ENCODE measurements around the gene ARID4A. TPM values are rescaled to one million over a fixed set of nuclear protein-coding genes. Genes with fewer than 3 reads are reported as not detected.
"Not testable (repeated sequence)": the region's sequence is repeated elsewhere in the genome, so short reads cannot be mapped to it uniquely, and the experiment has no call there.

Gene ARID4A
- polyA plus RNA-seq, 2 donors = 4.2 to 7.1 TPM

GRCh38 chr14:58305730-58306129 lies 7.4 kb downstream of the ARID4A start:
- Histone ChIP-seq H3K9me3 (ENCODE audit: control insufficient read depth in 2 of 2, insufficient read depth in 1 of 2, low read depth in 1 of 2, low read length in 1 of 2) (no peaks in the 10 kb centered on the region), H3K4me1 (ENCODE audit: control insufficient read depth in 2 of 2, insufficient read depth in 2 of 2, low read length in 1 of 2) (no peaks in the 10 kb centered on the region), H3K27ac (ENCODE audit: low read depth in 2 of 2, low read length in 1 of 2) (no peak overlapping the region), H3K27me3 (ENCODE audit: control insufficient read depth in 1 of 2, insufficient read depth in 2 of 2, low read length in 2 of 2) (no peaks in the 10 kb centered on the region), H3K4me3 (ENCODE audit: low read depth in 1 of 2, low read length in 2 of 2) (no peak overlapping the region), H3K36me3 (ENCODE audit: control insufficient read depth in 2 of 2, insufficient read depth in 2 of 2, low read length in 1 of 2) (peaks cover 2 to 5% of the 10 kb centered on the region in 2 donors)
- 79 to 80% methylated on average over 2 of the region's 2 CpGs for WGBS, 2 donors

- H3K36me3 ChIP-seq (ENCODE audit: control insufficient read depth in 2 of 2, insufficient read depth in 2 of 2, low read length in 1 of 2) = peaks cover 2 to 5% of the 10 kb centered on the region in 2 donors
- H3K4me1 ChIP-seq (ENCODE audit: control insufficient read depth in 2 of 2, insufficient read depth in 2 of 2, low read length in 1 of 2) = no peaks in the 10 kb centered on the region
- H3K27ac ChIP-seq (ENCODE audit: low read depth in 2 of 2, low read length in 1 of 2) = no peak overlapping the region
- no peaks in the 10 kb centered on the region for H3K9me3 ChIP-seq (ENCODE audit: control insufficient read depth in 2 of 2, insufficient read depth in 1 of 2, low read depth in 1 of 2, low read length in 1 of 2)
- no peaks in the 10 kb centered on the region for H3K27me3 ChIP-seq (ENCODE audit: control insufficient read depth in 1 of 2, insufficient read depth in 2 of 2, low read length in 2 of 2)
- WGBS, 2 donors = 81 to 90% methylated on average over 8 of the region's 8 CpGs
- no peak overlapping the region for H3K4me3 ChIP-seq (ENCODE audit: low read depth in 1 of 2, low read length in 2 of 2)
Observed at GRCh38 chr14:58307597-58308316, 9.4 kb downstream of the ARID4A start.

- no peak overlapping the region for H3K4me3 ChIP-seq (ENCODE audit: low read depth in 1 of 2, low read length in 2 of 2)
- H3K27ac ChIP-seq (ENCODE audit: low read depth in 2 of 2, low read length in 1 of 2) = no peak overlapping the region
- WGBS, 2 donors = 85 to 87% methylated on average over 2 of the region's 2 CpGs
- no peaks in the 10 kb centered on the region for H3K27me3 ChIP-seq (ENCODE audit: control insufficient read depth in 1 of 2, insufficient read depth in 2 of 2, low read length in 2 of 2)
- H3K9me3 ChIP-seq (ENCODE audit: control insufficient read depth in 2 of 2, insufficient read depth in 1 of 2, low read depth in 1 of 2, low read length in 1 of 2) = no peaks in the 10 kb centered on the region
- H3K4me1 ChIP-seq (ENCODE audit: control insufficient read depth in 2 of 2, insufficient read depth in 2 of 2, low read length in 1 of 2) = no peaks in the 10 kb centered on the region
- peaks cover 0 to 7% of the 10 kb centered on the region in 2 donors for H3K36me3 ChIP-seq (ENCODE audit: control insufficient read depth in 2 of 2, insufficient read depth in 2 of 2, low read length in 1 of 2)
Observed at GRCh38 chr14:58309086-58309485, 10.7 kb downstream of the ARID4A start.

- 62 to 69% methylated on average over 1 of the region's 1 CpG for WGBS, 2 donors
- no peaks in the 10 kb centered on the region for H3K9me3 ChIP-seq (ENCODE audit: control insufficient read depth in 2 of 2, insufficient read depth in 1 of 2, low read depth in 1 of 2, low read length in 1 of 2)
- H3K4me3 ChIP-seq (ENCODE audit: low read depth in 1 of 2, low read length in 2 of 2) = no peak overlapping the region
- peaks cover 0 to 4% of the 10 kb centered on the region in 2 donors for H3K36me3 ChIP-seq (ENCODE audit: control insufficient read depth in 2 of 2, insufficient read depth in 2 of 2, low read length in 1 of 2)
- H3K27ac ChIP-seq (ENCODE audit: low read depth in 2 of 2, low read length in 1 of 2) = no peak overlapping the region
- H3K27me3 ChIP-seq (ENCODE audit: control insufficient read depth in 1 of 2, insufficient read depth in 2 of 2, low read length in 2 of 2) = no peaks in the 10 kb centered on the region
- H3K4me1 ChIP-seq (ENCODE audit: control insufficient read depth in 2 of 2, insufficient read depth in 2 of 2, low read length in 1 of 2) = no peaks in the 10 kb centered on the region
Observed at GRCh38 chr14:58313699-58314098, 15.3 kb downstream of the ARID4A start.

GRCh38 chr14:58315606-58316005 lies 17.3 kb downstream of the ARID4A start:
- Histone ChIP-seq H3K27me3 (ENCODE audit: control insufficient read depth in 1 of 2, insufficient read depth in 2 of 2, low read length in 2 of 2) (no peaks in the 10 kb centered on the region), H3K36me3 (ENCODE audit: control insufficient read depth in 2 of 2, insufficient read depth in 2 of 2, low read length in 1 of 2) (peaks cover 0 to 4% of the 10 kb centered on the region in 2 donors), H3K4me3 (ENCODE audit: low read depth in 1 of 2, low read length in 2 of 2) (no peak overlapping the region), H3K4me1 (ENCODE audit: control insufficient read depth in 2 of 2, insufficient read depth in 2 of 2, low read length in 1 of 2) (no peaks in the 10 kb centered on the region), H3K9me3 (ENCODE audit: control insufficient read depth in 2 of 2, insufficient read depth in 1 of 2, low read depth in 1 of 2, low read length in 1 of 2) (no peaks in the 10 kb centered on the region), H3K27ac (ENCODE audit: low read depth in 2 of 2, low read length in 1 of 2) (no peak overlapping the region)
- 60 to 78% methylated on average over 1 of the region's 1 CpG for WGBS, 2 donors

- no peaks in the 10 kb centered on the region for H3K9me3 ChIP-seq (ENCODE audit: control insufficient read depth in 2 of 2, insufficient read depth in 1 of 2, low read depth in 1 of 2, low read length in 1 of 2)
- H3K27me3 ChIP-seq (ENCODE audit: control insufficient read depth in 1 of 2, insufficient read depth in 2 of 2, low read length in 2 of 2) = no peaks in the 10 kb centered on the region
- no peak overlapping the region for H3K27ac ChIP-seq (ENCODE audit: low read depth in 2 of 2, low read length in 1 of 2)
- no peak overlapping the region for H3K4me3 ChIP-seq (ENCODE audit: low read depth in 1 of 2, low read length in 2 of 2)
- H3K36me3 ChIP-seq (ENCODE audit: control insufficient read depth in 2 of 2, insufficient read depth in 2 of 2, low read length in 1 of 2) = peaks cover 0 to 10% of the 10 kb centered on the region in 2 donors
- 50 to 53% methylated on average over 1 of the region's 1 CpG for WGBS, 2 donors
- H3K4me1 ChIP-seq (ENCODE audit: control insufficient read depth in 2 of 2, insufficient read depth in 2 of 2, low read length in 1 of 2) = no peaks in the 10 kb centered on the region
Observed at GRCh38 chr14:58327019-58327418, 28.7 kb downstream of the ARID4A start.

- Histone ChIP-seq H3K36me3 (ENCODE audit: control insufficient read depth in 2 of 2, insufficient read depth in 2 of 2, low read length in 1 of 2) (peaks cover 0 to 6% of the 10 kb centered on the region in 2 donors), H3K27me3 (ENCODE audit: control insufficient read depth in 1 of 2, insufficient read depth in 2 of 2, low read length in 2 of 2) (no peaks in the 10 kb centered on the region), H3K9me3 (ENCODE audit: control insufficient read depth in 2 of 2, insufficient read depth in 1 of 2, low read depth in 1 of 2, low read length in 1 of 2) (no peaks in the 10 kb centered on the region), H3K4me3 (ENCODE audit: low read depth in 1 of 2, low read length in 2 of 2) (no peak overlapping the region), H3K4me1 (ENCODE audit: control insufficient read depth in 2 of 2, insufficient read depth in 2 of 2, low read length in 1 of 2) (no peaks in the 10 kb centered on the region), H3K27ac (ENCODE audit: low read depth in 2 of 2, low read length in 1 of 2) (no peak overlapping the region)
- 2 to 4% methylated on average over 5 of the region's 5 CpGs for WGBS, 2 donors
Observed at GRCh38 chr14:58331111-58331510, 32.8 kb downstream of the ARID4A start.

GRCh38 chr14:58332561-58332960 lies 34.2 kb downstream of the ARID4A start:
- H3K4me1 ChIP-seq (ENCODE audit: control insufficient read depth in 2 of 2, insufficient read depth in 2 of 2, low read length in 1 of 2) = no peaks in the 10 kb centered on the region
- no peak overlapping the region for H3K4me3 ChIP-seq (ENCODE audit: low read depth in 1 of 2, low read length in 2 of 2)
- 94 to 95% methylated on average over 3 of the region's 3 CpGs for WGBS, 2 donors
- H3K27ac ChIP-seq (ENCODE audit: low read depth in 2 of 2, low read length in 1 of 2) = no peak overlapping the region
- no peaks in the 10 kb centered on the region for H3K27me3 ChIP-seq (ENCODE audit: control insufficient read depth in 1 of 2, insufficient read depth in 2 of 2, low read length in 2 of 2)
- H3K36me3 ChIP-seq (ENCODE audit: control insufficient read depth in 2 of 2, insufficient read depth in 2 of 2, low read length in 1 of 2) = peaks cover 0 to 5% of the 10 kb centered on the region in 2 donors
- H3K9me3 ChIP-seq (ENCODE audit: control insufficient read depth in 2 of 2, insufficient read depth in 1 of 2, low read depth in 1 of 2, low read length in 1 of 2) = no peaks in the 10 kb centered on the region

- not testable (repeated sequence) for H3K27ac ChIP-seq (ENCODE audit: low read depth in 2 of 2, low read length in 1 of 2); H3K36me3 ChIP-seq (ENCODE audit: control insufficient read depth in 2 of 2, insufficient read depth in 2 of 2, low read length in 1 of 2); H3K4me3 ChIP-seq (ENCODE audit: low read depth in 1 of 2, low read length in 2 of 2); H3K9me3 ChIP-seq (ENCODE audit: control insufficient read depth in 2 of 2, insufficient read depth in 1 of 2, low read depth in 1 of 2, low read length in 1 of 2); H3K4me1 ChIP-seq (ENCODE audit: control insufficient read depth in 2 of 2, insufficient read depth in 2 of 2, low read length in 1 of 2); H3K27me3 ChIP-seq (ENCODE audit: control insufficient read depth in 1 of 2, insufficient read depth in 2 of 2, low read length in 2 of 2)
- WGBS, 2 donors = 84 to 88% methylated on average over 4 of the region's 4 CpGs
Observed at GRCh38 chr14:58339666-58340065, 41.3 kb downstream of the ARID4A start.

- Histone ChIP-seq H3K36me3 (ENCODE audit: control insufficient read depth in 2 of 2, insufficient read depth in 2 of 2, low read length in 1 of 2) (peaks cover 0 to 4% of the 10 kb centered on the region in 2 donors), H3K27me3 (ENCODE audit: control insufficient read depth in 1 of 2, insufficient read depth in 2 of 2, low read length in 2 of 2) (no peaks in the 10 kb centered on the region), H3K27ac (ENCODE audit: low read depth in 2 of 2, low read length in 1 of 2) (no peak overlapping the region), H3K9me3 (ENCODE audit: control insufficient read depth in 2 of 2, insufficient read depth in 1 of 2, low read depth in 1 of 2, low read length in 1 of 2) (no peaks in the 10 kb centered on the region), H3K4me3 (ENCODE audit: low read depth in 1 of 2, low read length in 2 of 2) (no peak overlapping the region), H3K4me1 (ENCODE audit: control insufficient read depth in 2 of 2, insufficient read depth in 2 of 2, low read length in 1 of 2) (no peaks in the 10 kb centered on the region)
- 45 to 63% methylated on average over 4 of the region's 4 CpGs for WGBS, 2 donors
Observed at GRCh38 chr14:58341152-58341748, 42.9 kb downstream of the ARID4A start.

All from esophagus (tissue), 2 donors.